Measurements from ENCODE around the gene TMEM138.

Gene TMEM138

GRCh38 chr11:61341706-61342105 is 20.5 kb upstream of the TMEM138 start:
- no peak for DNase-seq (ENCODE audit: low read depth in 2 of 2)

GRCh38 chr11:61342207-61342803 is 19.9 kb upstream of the TMEM138 start:
- DNase-seq (ENCODE audit: low read depth in 2 of 2), result no peak

- no peak for DNase-seq (ENCODE audit: low read depth in 2 of 2)
These were observed 18.1 kb upstream of the TMEM138 start for GRCh38 chr11:61343792-61344745.

GRCh38 chr11:61345170-61345610 is 17.0 kb upstream of the TMEM138 start:
- DNase-seq (ENCODE audit: low read depth in 2 of 2), result no peak

- no peak for DNase-seq (ENCODE audit: low read depth in 2 of 2)
These were observed 16.0 kb upstream of the TMEM138 start for GRCh38 chr11:61345954-61346843.

DNA sequence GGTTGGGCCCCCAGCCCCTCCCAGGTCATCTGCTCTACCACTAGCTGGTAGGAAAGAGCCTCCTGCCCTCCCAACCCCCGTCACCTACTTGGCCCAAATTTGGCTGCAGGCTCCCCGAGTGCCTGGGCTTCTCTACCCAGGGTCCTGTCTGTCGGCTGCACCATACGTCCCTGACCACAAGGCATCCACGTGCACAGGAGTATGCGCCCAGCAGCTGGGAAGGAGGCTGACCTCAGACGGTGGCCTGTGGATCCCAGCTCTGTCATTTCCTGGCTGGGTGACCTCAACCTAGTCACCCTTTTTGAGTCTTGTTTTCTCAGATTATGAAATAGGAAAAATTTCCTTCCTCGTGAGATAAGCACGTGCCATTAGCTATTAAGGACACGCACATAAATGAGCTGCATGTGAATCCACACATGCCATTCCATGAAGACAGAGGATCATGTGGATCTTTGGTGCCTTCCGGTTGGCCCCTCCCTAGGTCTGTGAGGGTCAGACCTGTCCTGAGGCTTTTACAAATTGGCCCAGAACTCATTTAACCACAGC is 14.2 kb upstream of the TMEM138 start:
- no peak for DNase-seq (ENCODE audit: low read depth in 2 of 2)

- DNase-seq (ENCODE audit: low read depth in 2 of 2), result no peak
These were observed 12.9 kb upstream of the TMEM138 start for GRCh38 chr11:61349189-61349751.

DNA sequence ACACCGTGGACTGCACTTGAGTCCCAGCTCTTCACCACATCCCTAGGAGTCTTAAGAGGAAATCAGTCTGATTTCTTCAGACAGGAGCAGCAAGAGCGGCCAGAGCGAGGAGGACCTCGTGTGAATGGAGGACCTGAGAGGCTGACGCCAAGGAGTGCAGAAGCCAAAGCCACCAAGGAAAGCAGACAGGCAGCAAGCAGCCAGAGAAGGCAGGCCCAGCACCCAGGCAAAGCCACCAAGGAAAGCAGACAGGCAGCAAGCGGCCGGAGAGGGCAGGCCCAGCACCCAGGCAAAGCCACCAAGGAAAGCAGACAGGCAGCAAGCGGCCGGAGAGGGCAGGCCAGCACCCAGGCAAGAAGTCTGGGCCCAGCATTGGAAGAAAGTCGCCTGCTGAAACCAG is 12.3 kb upstream of the TMEM138 start:
- DNase-seq (ENCODE audit: low read depth in 2 of 2), result no peak

DNA sequence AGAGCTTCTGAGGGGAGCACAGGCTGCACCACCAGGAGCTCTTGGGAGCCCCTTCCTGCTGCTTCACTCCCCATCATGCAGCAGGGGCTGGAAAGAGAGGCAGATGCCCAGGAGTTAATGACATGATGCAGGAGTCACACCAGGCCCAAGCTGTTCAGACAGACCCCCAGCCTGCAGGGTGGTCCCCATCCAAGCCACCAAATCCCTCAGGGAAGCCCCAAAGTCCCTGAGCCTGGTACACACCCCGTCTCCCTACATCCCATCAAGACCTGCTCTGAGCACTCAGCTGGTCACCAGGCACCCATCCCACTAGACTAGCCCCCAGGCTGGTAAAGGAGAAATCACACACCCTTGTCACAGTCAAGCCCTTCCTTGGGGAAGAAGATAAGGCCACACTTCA is 11.8 kb upstream of the TMEM138 start:
- no peak for DNase-seq (ENCODE audit: low read depth in 2 of 2)

- no peak for DNase-seq (ENCODE audit: low read depth in 2 of 2)
These were observed 11.4 kb upstream of the TMEM138 start for GRCh38 chr11:61350803-61351202.

DNA sequence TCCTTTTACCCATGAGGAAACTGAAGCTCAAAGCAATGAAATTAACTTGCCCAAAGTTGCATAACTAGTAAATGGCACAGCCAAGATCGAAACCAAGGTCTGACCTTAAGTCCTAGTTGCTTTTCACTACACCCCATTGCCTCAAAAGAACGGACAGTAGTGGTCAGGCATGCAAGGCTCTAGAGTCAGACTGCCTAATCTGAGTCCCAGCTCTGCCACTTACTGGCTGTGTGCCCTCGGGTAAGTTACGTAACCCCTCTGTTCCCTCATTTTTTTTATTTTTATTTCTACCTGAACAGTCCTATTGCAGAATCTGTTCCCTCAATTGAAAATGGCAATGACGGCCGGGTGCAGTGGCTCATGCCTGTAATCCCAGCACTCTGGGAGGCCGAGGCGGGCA is 10.1 kb upstream of the TMEM138 start:
- DNase-seq (ENCODE audit: low read depth in 2 of 2), result no peak

DNA sequence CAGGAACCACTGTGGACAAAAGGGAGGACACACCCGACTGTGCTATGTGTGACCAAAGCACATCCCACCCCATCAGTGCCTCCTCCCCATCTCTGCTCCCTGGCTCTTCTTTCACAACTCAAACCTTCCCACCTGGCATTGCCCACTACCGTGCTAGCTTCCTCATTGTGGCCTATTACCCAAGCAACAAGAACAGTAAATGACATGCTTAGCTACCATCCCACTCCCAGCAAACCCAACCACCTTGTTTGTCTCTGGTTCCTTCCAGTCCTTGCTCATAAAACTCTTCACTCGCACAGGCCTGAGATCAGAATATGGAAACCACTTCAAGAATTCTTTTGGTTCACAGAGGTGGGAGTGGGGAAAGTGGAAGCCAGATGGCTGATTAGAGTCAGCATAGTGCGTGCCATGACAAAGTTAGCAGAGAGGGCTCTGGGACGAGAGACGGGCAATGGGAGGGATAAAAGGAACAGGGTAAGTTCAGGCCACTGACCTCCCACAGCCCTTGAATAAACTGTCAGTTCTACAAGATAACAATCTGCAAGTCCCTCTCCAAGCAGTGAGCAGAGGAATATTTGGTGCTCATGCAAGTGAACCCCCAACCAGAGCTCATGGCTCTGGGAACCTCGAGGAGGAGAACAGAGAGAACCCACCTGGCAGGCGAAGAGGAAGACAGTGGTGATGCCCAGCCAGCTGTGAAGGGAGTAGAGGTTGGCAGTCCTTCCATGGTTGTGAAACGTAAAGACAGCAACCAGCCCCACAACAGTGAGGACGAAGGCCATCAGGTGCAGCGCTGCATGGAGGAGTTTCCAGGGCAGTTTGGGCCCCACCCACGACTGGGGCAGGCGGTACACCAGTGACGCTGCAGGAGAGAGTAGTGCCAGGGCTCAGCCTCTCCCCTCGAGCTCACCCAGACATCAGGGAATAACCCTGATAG is 8.8 kb upstream of the TMEM138 start:
- no peak for DNase-seq (ENCODE audit: low read depth in 2 of 2)

GRCh38 chr11:61354208-61354607 is 8.0 kb upstream of the TMEM138 start:
- DNase-seq (ENCODE audit: low read depth in 2 of 2), result no peak

- no peak for DNase-seq (ENCODE audit: low read depth in 2 of 2)
These were observed 5.5 kb upstream of the TMEM138 start for GRCh38 chr11:61356706-61357105.

GRCh38 chr11:61357233-61357893 is 4.8 kb upstream of the TMEM138 start:
- no peak for DNase-seq (ENCODE audit: low read depth in 2 of 2)

DNA sequence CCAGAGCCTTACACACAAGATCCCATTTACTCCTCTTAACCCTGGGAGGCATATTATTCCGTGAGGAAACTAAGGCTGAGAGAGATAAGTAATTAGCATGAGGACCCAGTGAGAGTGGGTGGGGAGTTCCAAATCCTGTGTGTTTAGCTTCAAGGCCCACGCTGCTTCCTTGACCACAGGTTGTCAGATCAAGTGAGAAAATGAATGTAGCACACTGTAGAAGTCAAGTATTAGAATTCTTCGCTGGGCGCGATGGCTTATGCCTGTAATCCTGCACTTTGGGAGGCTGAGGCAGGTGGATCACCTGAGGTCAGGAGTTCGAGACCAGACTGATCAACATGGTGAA is 4.3 kb upstream of the TMEM138 start:
- DNase-seq (ENCODE audit: low read depth in 2 of 2), result no peak

DNA sequence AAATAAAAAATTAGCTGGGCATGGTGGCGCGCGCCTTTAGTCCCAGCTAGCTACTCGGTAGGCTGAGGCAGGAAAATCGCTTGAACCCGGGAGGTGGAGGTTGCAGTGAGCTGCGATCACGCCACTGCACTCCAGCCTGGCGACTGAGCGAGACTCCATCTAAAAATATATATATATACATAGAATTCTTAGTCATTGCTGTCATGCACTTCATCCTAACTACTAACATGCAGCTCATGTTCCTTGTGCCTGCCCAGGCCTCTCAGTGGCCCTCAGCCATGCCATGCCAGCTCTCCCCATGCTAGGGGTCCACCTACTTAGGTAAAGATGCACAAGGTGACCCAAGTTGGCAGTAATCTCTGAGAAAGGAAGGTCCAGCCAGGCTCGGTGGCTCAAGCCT is 3.6 kb upstream of the TMEM138 start:
- DNase-seq (ENCODE audit: low read depth in 2 of 2), result no peak

GRCh38 chr11:61359516-61359915 is 2.7 kb upstream of the TMEM138 start:
- no peak for DNase-seq (ENCODE audit: low read depth in 2 of 2)

DNA sequence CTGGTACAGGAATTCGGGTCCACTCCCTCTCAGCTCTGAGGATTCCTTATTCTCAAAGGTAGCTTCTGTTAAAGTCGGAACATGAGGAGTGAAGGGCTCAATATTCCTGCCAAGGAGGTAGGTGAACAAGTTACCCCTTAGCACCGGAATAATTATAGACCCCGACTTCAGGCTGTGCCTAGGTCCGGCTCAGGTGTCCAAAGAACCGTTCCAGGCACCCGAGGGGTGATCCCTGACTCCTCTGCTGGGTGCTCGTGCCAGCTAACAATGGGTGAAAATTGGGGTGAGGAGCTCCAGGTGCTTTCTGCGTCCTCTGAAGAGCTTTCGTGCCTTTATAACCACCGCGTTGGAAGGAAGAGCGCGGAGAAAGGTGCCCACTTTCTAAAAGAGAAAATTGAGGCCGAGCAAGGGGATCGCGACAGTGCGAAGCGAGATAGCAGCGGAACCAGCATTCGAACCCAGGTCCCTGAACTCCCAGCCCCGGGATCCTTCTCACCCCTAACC is 885 bp upstream of the TMEM138 start:
- no peak for DNase-seq (ENCODE audit: low read depth in 2 of 2)

- DNase-seq (ENCODE audit: low read depth in 2 of 2), result no peak
These were observed 335 bp downstream of the TMEM138 start for GRCh38 chr11:61362542-61362875.
